Heart right ventricle (tissue), 16 donors: ENCODE measurements around the gene NFYC. TPM values are rescaled to one million over a fixed set of nuclear protein-coding genes. Genes with fewer than 3 reads are reported as not detected.

Experiments used
- ATAC-seq, 8 donors: fragments of 200-7000 bp; cut with Tn5 transposase; one replicate each; pipeline ENCODE4 v1.9.1; 2020; ENCODE audit warnings: mild to moderate bottlenecking in 8 of 8, moderate library complexity in 8 of 8, moderate number of reproducible peaks in 1 of 8
- DNase-seq, 2 donors: peaks; one replicate each; pipeline ENCODE4 v3.0.0-alpha.2; 2020
- H3K27ac ChIP-seq, 10 donors: fragments of 200-600 bp; sonication (generic) in 2 of 10; one replicate each; pipeline versions ENCODE4 v1.5.0 to v1.8.0; 2020 to 2022; ENCODE audit warnings: mild to moderate bottlenecking in 3 of 10
- H3K27me3 ChIP-seq, 7 donors: fragments of 200-600 bp; one replicate each; pipeline ENCODE4 v1.8.0; 2021 to 2022; ENCODE audit warnings: mild to moderate bottlenecking in 2 of 7
- H3K36me3 ChIP-seq, 9 donors: fragments of 200-600 bp; sonication (generic) in 1 of 9; one replicate each; pipeline versions ENCODE4 v1.5.0 to v1.8.0; 2020 to 2022; ENCODE audit warnings: mild to moderate bottlenecking in 2 of 9
- H3K4me1 ChIP-seq, 9 donors: fragments of 200-600 bp; sonication (generic) in 1 of 9; one replicate each; pipeline versions ENCODE4 v1.5.0 to v1.8.0; 2020 to 2022; ENCODE audit warnings: mild to moderate bottlenecking in 4 of 9
- H3K4me3 ChIP-seq, 10 donors: fragments of 200-600 bp; sonication (generic) in 2 of 10; one replicate each; pipeline versions ENCODE4 v1.5.0 to v1.8.0; 2020 to 2022; ENCODE audit warnings: mild to moderate bottlenecking in 7 of 10, moderate library complexity in 2 of 10
- H3K9me3 ChIP-seq, 11 donors: fragments of 200-600 bp in 10 of 11; sonication (generic) in 2 of 11; one replicate each; pipeline versions ENCODE4 v1.5.0 to v1.8.0; 2013 to 2022; ENCODE audit warnings: mild to moderate bottlenecking in 2 of 11, control low read depth in 1 of 11, moderate library complexity in 1 of 11
- CTCF ChIP-seq, 9 donors: fragments of 200-600 bp; sonication (generic) in 2 of 9; IDR thresholded peaks; one replicate each; pipeline versions ENCODE4 v1.5.0 to v1.8.0; 2021 to 2022; ENCODE audit warnings: antibody characterized with exemption in 9 of 9, mild to moderate bottlenecking in 5 of 9, moderate library complexity in 1 of 9
- WGBS, 2 donors: extraction: QIAGEN DNeasy Blood & Tissue Kit; methylation state at CpG; one replicate each; pipeline ENCODE4 v1.1.7; 2013; ENCODE audit warnings: inconsistent platforms in 1 of 2; 5-methylcytosine and 5-hydroxymethylcytosine counted together
- intact Hi-C, 10 donors: fragments of 100-400 bp; cut with DNase I; formaldehyde crosslinking; loops; one replicate each; pipeline versions ENCODE4 v1.11.1 to v1.14.2; 2022
- microRNA-seq, 2 donors: library from miRNA; unstranded; fragments of <30 nt; microRNA quantifications; one replicate each; pipeline ENCODE4 v1.2.0, GENCODE V29; 2021
- polyA plus RNA-seq, 2 donors: library from polyadenylated mRNA; stranded (reverse); fragments of 200-250 nt; gene quantifications; one replicate each; pipeline ENCODE4 v1.2.3, GENCODE V29; 2013
- total RNA-seq, 10 donors: library from RNA; stranded (reverse); fragmentation: NEBNext Ultra II Directional in 3 of 10; extraction: Animal tissue kit (Norgen Biotek cat#: 25700) in 3 of 10; gene quantifications; one replicate each; pipeline versions ENCODE4 v1.2.1 to v1.2.4, GENCODE V29; 2021 to 2023
- donor health status: Arrhythmogenic right ventricular cardiomyopathy.
- donor health status: ischemic (EF 13 %, LVEDD 7.1; RV severe dilation, severe dysfunction).
- donor health status: healthy with polysubstance abuse.
- donor health status: DM: no; HTN: yes; CAD: no.
- donor health status: DM: no; HTN: no; CAD: no.
- donor health status: ischemic (EF 25% LVEDD 6.9; RV normal size, moderate dysfunction).
- donor health status: ischemic (EF 25% LVEDD 5.7; RV mildly dilated, moderate dysfunction).
- donor health status: healthy.
- donor health status: DM: yes; HTN: yes; CAD: no.
- donor health status: Ischemic cardiomyopathy.
- donor health status: ischemic (EF 35%, LVEDD 5.7; RV mildly dilated, moderate dysfunction).
- donor health status: nonischemic (EF 11% LVEDD 7.7; RV severe dilation, severe dysfunction).
- donor health status: DM: yes; HTN: yes; CAD: no.
- donor health status: PGD.
- donor health status: ischemic (EF 29% LVEDD 5.4; RV normal size, mild dysfunction).
- donor health status: nonischemic (EF 23%, LVEDD 6.1; RV moderate dilation, normal function).

Gene NFYC
- total and polyA plus RNA-seq, 12 donors: 49.9 to 84.7 (median 71.7) TPM

GRCh38 chr1:40817791-40818263 is 126.3 kb downstream of the NFYC start:
- DNase-seq (no peak), ATAC-seq (peak in 1 of 8 donors; percentile 12)
- H3K27me3 ChIP-seq: peaks cover 0 to 23% (median 8%) of the 10 kb centered on the region in 7 donors
- 42 to 46% methylated on average over 19 of the region's 19 CpGs for WGBS, 2 donors
- no peak overlapping the region for H3K27ac ChIP-seq
- peaks cover 5 to 11% (median 7%) of the 10 kb centered on the region in 9 donors for H3K4me1 ChIP-seq
- no peaks in the 10 kb centered on the region for H3K9me3 ChIP-seq
- intact Hi-C loops: no loop called here
- H3K36me3 ChIP-seq: no peaks in the 10 kb centered on the region
- peak overlapping the region in 7 of 10 donors; percentile 27 to 57 (median 48) for H3K4me3 ChIP-seq
- no peak for TF ChIP-seq CTCF (IDR thresholded peaks at IDR 0.05)

GRCh38 chr1:40818264-40818961 is 126.9 kb downstream of the NFYC start:
- Histone ChIP-seq H3K27ac (no peak overlapping the region), H3K9me3 (no peaks in the 10 kb centered on the region), H3K36me3 (no peaks in the 10 kb centered on the region), H3K4me1 (peaks cover 5 to 11% (median 7%) of the 10 kb centered on the region in 9 donors), H3K27me3 (peaks cover 0 to 23% (median 8%) of the 10 kb centered on the region in 7 donors), H3K4me3 (peak overlapping the region; percentile 14 to 57 (median 44))
- TF ChIP-seq CTCF (IDR thresholded peaks at IDR 0.05): no peak
- WGBS, 2 donors: 4 to 9% methylated on average over 58 to 59 of the region's 59 CpGs
- DNase-seq: peak; percentile 58 to 63
- peak; percentile 57 to 81 (median 75) for ATAC-seq
- intact Hi-C loops: no loop called here

GRCh38 chr1:40819101-40819500 is 127.6 kb downstream of the NFYC start:
- peak overlapping the region in 2 of 10 donors; percentile 42 to 51 for H3K4me3 ChIP-seq
- ATAC-seq: no peak
- no peak for TF ChIP-seq CTCF (IDR thresholded peaks at IDR 0.05)
- H3K27ac ChIP-seq: no peak overlapping the region
- H3K27me3 ChIP-seq: peaks cover 0 to 23% (median 8%) of the 10 kb centered on the region in 7 donors
- WGBS, 2 donors: 47 to 56% methylated on average over 26 of the region's 26 CpGs
- H3K4me1 ChIP-seq: peaks cover 5 to 11% (median 7%) of the 10 kb centered on the region in 9 donors
- no peaks in the 10 kb centered on the region for H3K9me3 ChIP-seq
- H3K36me3 ChIP-seq: no peaks in the 10 kb centered on the region
- intact Hi-C loops: no loop called here
- no peak for DNase-seq

- intact Hi-C loops: no loop called here
- Histone ChIP-seq H3K4me1 (peaks cover 5 to 19% (median 14%) of the 10 kb centered on the region in 9 donors), H3K4me3 (no peak overlapping the region), H3K27me3 (peaks cover 0 to 23% (median 8%) of the 10 kb centered on the region in 7 donors), H3K9me3 (no peaks in the 10 kb centered on the region), H3K36me3 (no peaks in the 10 kb centered on the region), H3K27ac (no peak overlapping the region)
- 87 to 92% methylated on average over 3 of the region's 3 CpGs for WGBS, 2 donors
- DNase-seq (no peak), ATAC-seq (no peak)
- no peak for TF ChIP-seq CTCF (IDR thresholded peaks at IDR 0.05)
Observed at GRCh38 chr1:40820251-40820797, 128.8 kb downstream of the NFYC start.

Small RNA genes lying within 50 kb of the gene (microRNA-seq; reads per million reads assigned to microRNA genes)
- 301 to 367 reads per million in 2 donors for gene MIR30C1
- gene MIR30E: 25,762 to 44,123 reads per million in 2 donors

Other genes starting within 250 kb of the NFYC start
- gene ZFP69B, start 241.2 kb upstream of the NFYC start, total RNA-seq: 1 to 10 TPM in 6 of 10 donors, under 1 TPM in 4; 0.67 to 2.2 (median 1.2) TPM
- under 1 TPM; 0.37 to 0.58 TPM for gene ZFP69B, start 241.2 kb upstream of the NFYC start, polyA plus RNA-seq
- gene ZFP69, start 214.4 kb upstream of the NFYC start, total RNA-seq: 1 to 10 TPM; 1.1 to 2.6 (median 1.3) TPM
- 1 to 10 TPM; 1.5 to 2.6 TPM for gene ZFP69, start 214.4 kb upstream of the NFYC start, polyA plus RNA-seq
- gene EXO5, start 182.9 kb upstream of the NFYC start, total RNA-seq: 1 to 10 TPM; 2.4 to 5.3 (median 3.6) TPM
- gene EXO5, start 182.9 kb upstream of the NFYC start, polyA plus RNA-seq: 1 to 10 TPM; 2.3 to 3.3 TPM
- 10 to 100 TPM in 3 of 10 donors, 1 to 10 TPM in 7; 5.7 to 11.6 (median 8.6) TPM for gene ZNF684, start 160.1 kb upstream of the NFYC start, total RNA-seq
- gene ZNF684, start 160.1 kb upstream of the NFYC start, polyA plus RNA-seq: 10 to 100 TPM in 1 of 2 donors, 1 to 10 TPM in 1; 5.1 to 10.4 TPM
- gene RIMS3, start 26.0 kb upstream of the NFYC start, total RNA-seq: 1 to 10 TPM in 3 of 10 donors, under 1 TPM in 7; 0.34 to 2.0 (median 0.79) TPM
- under 1 TPM; 0.14 to 0.22 TPM for gene RIMS3, start 26.0 kb upstream of the NFYC start, polyA plus RNA-seq
- gene KCNQ4, start 92.1 kb downstream of the NFYC start, total RNA-seq: 1 to 10 TPM; 1.2 to 3.4 (median 2.1) TPM
- gene KCNQ4, start 92.1 kb downstream of the NFYC start, polyA plus RNA-seq: 1 to 10 TPM; 1.0 to 3.4 TPM
- 10 to 100 TPM; 14.4 to 88.8 (median 25.8) TPM for gene CITED4, start 170.7 kb downstream of the NFYC start, total RNA-seq
- 10 to 100 TPM in 1 of 2 donors, 1 to 10 TPM in 1; 6.1 to 31.2 TPM for gene CITED4, start 170.7 kb downstream of the NFYC start, polyA plus RNA-seq